Panc1 (cell line): ENCODE data around the gene COL11A1. TPM values are rescaled to one million over a fixed set of nuclear protein-coding genes. Genes with fewer than 3 reads are reported as not detected.

Experiments
- ATAC-seq: fragments of 200-7000 bp; cut with Tn5 transposase; 2 replicates; pipeline ENCODE4 v1.9.1; 2020; ENCODE audit warnings: mild to moderate bottlenecking, moderate library complexity
- BruUV-seq: library from RNA; stranded (reverse); fragments of 400-500 nt; replicated peaks from 2 replicates; lab custom pipeline; 2021; lab: Mats Ljungman, UMichigan
- CTCF ChIA-PET: fragments of 300-600 bp; sonication (Branson Sonifier 250); formaldehyde crosslinking; loops from one replicate; lab custom pipeline; 2022; ENCODE audit warnings: antibody characterized with exemption; lab: Charles Lee
- POLR2A ChIA-PET: fragments of 300-600 bp; sonication (Branson Sonifier 250); formaldehyde crosslinking; loops from one replicate; lab custom pipeline; 2022; ENCODE audit warnings: antibody characterized with exemption; lab: Charles Lee
- DNase-seq: peaks from one replicate; pipeline ENCODE4 v3.0.0-alpha.2; 2010; ENCODE audit warnings: low read depth, low spot score
- H3K27ac ChIP-seq: 2 replicates; pipeline ENCODE4 v1.5.1; 2011; ENCODE audit warnings: mild to moderate bottlenecking, low read length, inconsistent platforms
- H3K27me3 ChIP-seq: fragments of 200-500 bp; sonication (Bioruptor generic); 2 replicates; pipeline ENCODE4 v1.6.0; 2014; ENCODE audit warnings: low read length, inconsistent platforms; ENCODE audit not compliant: control insufficient read depth, insufficient read depth
- H3K36me3 ChIP-seq: fragments of 200-500 bp; sonication (Bioruptor generic); 2 replicates; pipeline ENCODE4 v1.5.1; 2014; ENCODE audit warnings: inconsistent platforms, mild to moderate bottlenecking, low read length, moderate library complexity; ENCODE audit not compliant: control insufficient read depth, insufficient read depth
- H3K4me1 ChIP-seq: 2 replicates; pipeline ENCODE4 v1.5.1; 2011; ENCODE audit warnings: inconsistent platforms, mild to moderate bottlenecking, low read length, moderate library complexity; ENCODE audit not compliant: control insufficient read depth, insufficient read depth
- H3K4me3 ChIP-seq, 2 experiments: 2 replicates each; pipeline ENCODE4 v1.5.1; 2011 to 2012; ENCODE audit warnings: low read depth in 2 of 2, low read length in 2 of 2, mild to moderate bottlenecking in 2 of 2, inconsistent platforms in 1 of 2, moderate library complexity in 1 of 2
- H3K9me3 ChIP-seq: fragments of 200-500 bp; sonication (Bioruptor generic); 2 replicates; pipeline ENCODE4 v1.5.1; 2014; ENCODE audit warnings: low read depth, mild to moderate bottlenecking, inconsistent platforms, low read length, moderate library complexity; ENCODE audit not compliant: control insufficient read depth, insufficient read depth
- CTCF ChIP-seq: fragments of 450-650 bp; IDR thresholded peaks from 2 replicates; pipeline ENCODE4 v1.5.1; 2017; ENCODE audit warnings: mild to moderate bottlenecking
- POLR2AphosphoS5 ChIP-seq: IDR thresholded peaks from 2 replicates; pipeline ENCODE4 v1.6.1; 2012; ENCODE audit warnings: mild to moderate bottlenecking, low read depth, low read length, moderate library complexity
- REST ChIP-seq, 2 experiments: IDR thresholded peaks; 2 replicates each; pipeline ENCODE4 v1.6.1; 2011 to 2012; ENCODE audit warnings: low read depth in 2 of 2, control low read depth in 1 of 2, low read length in 1 of 2, mild to moderate bottlenecking in 1 of 2, moderate library complexity in 1 of 2; ENCODE audit not compliant: insufficient read depth in 1 of 2
- SIN3A ChIP-seq: IDR thresholded peaks from 2 replicates; pipeline ENCODE4 v1.6.1; 2012; ENCODE audit warnings: low read depth, mild to moderate bottlenecking, low read length, moderate library complexity, borderline replicate concordance; ENCODE audit not compliant: insufficient read depth
- TCF7L2 ChIP-seq: IDR thresholded peaks from 2 replicates; pipeline ENCODE4 v1.6.1; 2011; ENCODE audit warnings: mild to moderate bottlenecking, low read depth, low read length, inconsistent platforms
- in situ Hi-C: cut with HindIII; loops from 2 replicates; pipeline ENCODE4 v1.10.0; 2016; ENCODE audit warnings: low sequenced_read_pairs, low pct_unique_long_range_greater_than_20kb
- intact Hi-C: fragments of 100-400 bp; cut with micrococcal nuclease; formaldehyde crosslinking; loops from one replicate; pipeline ENCODE4 v1.10.0; 2022; ENCODE audit not compliant: unreplicated experiment
- total RNA-seq: library from RNA; stranded (reverse); gene quantifications from one replicate; pipeline ENCODE4 v1.2.1, GENCODE V29; 2021; ENCODE audit not compliant: unreplicated experiment

Gene COL11A1
- total RNA-seq, 1 experiment from 2014 or later: 106 TPM

GRCh38 chr1:102954576-102954975 lies 153.7 kb downstream of the COL11A1 start:
- H3K4me3 ChIP-seq: no peak overlapping the region
- DNase-seq (no peak), ATAC-seq (no peak)
- no peaks in the 10 kb centered on the region for H3K9me3 ChIP-seq
- H3K36me3 ChIP-seq: no peaks in the 10 kb centered on the region; the same call in 1 of the 2 replicates
- H3K27me3 ChIP-seq: no peaks in the 10 kb centered on the region
- in situ Hi-C loops: no loop called here
- no peak for TF ChIP-seq TCF7L2
- TF ChIP-seq POLR2AphosphoS5: no peak
- TF ChIP-seq CTCF: no peak
- no peak for TF ChIP-seq REST (IDR thresholded peaks at IDR 0.05; ENCODE audit: insufficient read depth in 1 of 2, low read depth in 2 of 2, low read length in 1 of 2)
- no peak for TF ChIP-seq SIN3A
- POLR2A ChIA-PET: no interaction called here
- H3K27ac ChIP-seq: no peak overlapping the region
- intact Hi-C loops: no loop called here
- H3K4me1 ChIP-seq: no peaks in the 10 kb centered on the region
- BruUV-seq: no TSS peak
- CTCF ChIA-PET: no interaction called here

GRCh38 chr1:102952400-102952799 lies 155.9 kb downstream of the COL11A1 start:
- no peaks in the 10 kb centered on the region for H3K36me3 ChIP-seq
- H3K4me3 ChIP-seq: no peak overlapping the region
- intact Hi-C loops (no loop called here), in situ Hi-C loops (no loop called here)
- ChIA-PET POLR2A (no interaction called here), CTCF (no interaction called here)
- H3K27ac ChIP-seq: no peak overlapping the region
- H3K27me3 ChIP-seq: no peaks in the 10 kb centered on the region
- H3K4me1 ChIP-seq: no peaks in the 10 kb centered on the region
- ATAC-seq (no peak), DNase-seq (no peak)
- no peak for TF ChIP-seq TCF7L2
- no peak for TF ChIP-seq CTCF
- no peak for TF ChIP-seq REST (IDR thresholded peaks at IDR 0.05; ENCODE audit: insufficient read depth in 1 of 2, low read depth in 2 of 2, low read length in 1 of 2)
- TF ChIP-seq POLR2AphosphoS5: no peak
- TF ChIP-seq SIN3A: no peak
- H3K9me3 ChIP-seq: no peaks in the 10 kb centered on the region
- BruUV-seq: no TSS peak
